ES-I3 (cell line): ENCODE results near the gene VAPB.
"Not testable (repeated sequence)": the region's sequence is repeated elsewhere in the genome, so short reads cannot be mapped to it uniquely, and the experiment has no call there.

Experiments
- H3K36me3 ChIP-seq: 2 replicates; pipeline ENCODE4 v1.6.1; 2013; ENCODE audit warnings: mild to moderate bottlenecking, low read length, control low read depth, moderate library complexity; ENCODE audit not compliant: insufficient read depth
- H3K4me1 ChIP-seq: 2 replicates; pipeline ENCODE4 v1.6.1; 2013; ENCODE audit warnings: mild to moderate bottlenecking, control low read depth, low read length; ENCODE audit not compliant: insufficient read depth
- H3K9ac ChIP-seq: 2 replicates; pipeline ENCODE4 v1.6.1; 2013; ENCODE audit warnings: low read depth, mild to moderate bottlenecking, low read length, moderate library complexity
- H3K9me3 ChIP-seq: 2 replicates; pipeline ENCODE4 v1.6.1; 2013; ENCODE audit warnings: mild to moderate bottlenecking, low read length, moderate library complexity; ENCODE audit not compliant: control insufficient read depth, insufficient read depth

VAPB gene

GRCh38 chr20:58406422-58407001 lies 17.5 kb downstream of the VAPB start:
- no peaks in the 10 kb centered on the region for H3K9me3 ChIP-seq
- peaks cover 13% of the 10 kb centered on the region for H3K4me1 ChIP-seq
- no peak overlapping the region for H3K9ac ChIP-seq
- no peaks in the 10 kb centered on the region for H3K36me3 ChIP-seq

DNA sequence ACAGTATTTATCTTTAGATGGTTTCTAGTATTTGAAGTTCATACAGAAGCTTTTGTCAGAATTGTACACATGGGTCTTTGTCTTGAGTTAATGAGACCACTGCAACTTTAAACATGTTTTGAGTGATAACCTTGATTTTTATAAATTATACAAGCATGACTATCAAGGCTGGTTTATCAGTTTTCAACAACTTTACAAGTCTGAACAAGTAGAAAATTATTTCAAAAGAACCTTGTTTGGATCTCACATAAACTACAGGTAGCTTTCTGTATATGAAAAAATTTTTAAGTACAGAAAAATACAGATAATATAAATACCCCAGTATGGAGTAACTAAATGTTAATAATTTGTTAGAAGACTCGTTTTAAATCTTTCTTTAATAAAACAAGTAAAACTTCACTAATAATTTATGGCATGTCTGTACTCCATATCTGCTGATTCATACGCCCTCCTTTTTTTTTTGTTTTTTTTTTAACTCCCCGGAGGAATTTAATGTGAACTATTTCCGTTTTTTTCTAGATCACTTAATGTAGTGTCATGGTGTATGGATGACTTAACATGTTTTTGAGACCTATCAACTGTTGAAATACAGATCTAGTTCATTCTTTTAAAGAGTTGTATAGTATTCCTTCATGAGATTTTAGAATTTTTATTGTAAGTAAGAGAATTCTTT lies 18.3 kb downstream of the VAPB start:
- Histone ChIP-seq H3K9ac (no peak overlapping the region), H3K4me1 (peaks cover 13% of the 10 kb centered on the region), H3K9me3 (no peaks in the 10 kb centered on the region), H3K36me3 (no peaks in the 10 kb centered on the region)

GRCh38 chr20:58407966-58408557 lies 19.0 kb downstream of the VAPB start:
- H3K9ac ChIP-seq = no peak overlapping the region
- no peaks in the 10 kb centered on the region for H3K36me3 ChIP-seq
- H3K4me1 ChIP-seq = peaks cover 13% of the 10 kb centered on the region; the same call in 1 of the 2 replicates
- no peaks in the 10 kb centered on the region for H3K9me3 ChIP-seq

GRCh38 chr20:58408603-58409246 lies 19.7 kb downstream of the VAPB start:
- Histone ChIP-seq H3K9ac (no peak overlapping the region), H3K36me3 (no peaks in the 10 kb centered on the region), H3K9me3 (no peaks in the 10 kb centered on the region), H3K4me1 (peaks cover 13% of the 10 kb centered on the region; the same call in 1 of the 2 replicates)

GRCh38 chr20:58414216-58414615 lies 25.2 kb downstream of the VAPB start:
- H3K9ac ChIP-seq, H3K9me3 ChIP-seq, H3K36me3 ChIP-seq: not testable (repeated sequence)
- peaks cover 18% of the 10 kb centered on the region; the same call in 1 of the 2 replicates for H3K4me1 ChIP-seq

DNA sequence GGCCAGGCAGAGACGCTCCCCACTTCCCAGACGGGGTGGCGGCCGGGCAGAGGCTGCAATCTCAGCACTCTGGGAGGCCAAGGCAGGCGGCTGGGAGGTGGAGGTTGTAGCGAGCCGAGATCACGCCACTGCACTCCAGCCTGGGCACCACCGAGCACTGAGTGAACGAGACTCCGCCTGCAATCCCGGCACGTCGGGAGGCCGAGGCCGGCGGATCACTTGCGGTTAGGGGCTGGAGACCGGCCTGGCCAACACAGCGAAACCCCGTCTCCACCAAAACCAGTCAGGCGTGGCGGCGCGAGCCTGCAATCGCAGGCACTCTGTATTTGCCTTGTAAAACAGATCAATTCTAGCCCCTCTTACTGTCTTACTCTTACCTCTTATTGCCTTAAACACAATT lies 25.8 kb downstream of the VAPB start:
- H3K36me3 ChIP-seq, H3K9ac ChIP-seq, H3K9me3 ChIP-seq: not testable (repeated sequence)
- peaks cover 14% of the 10 kb centered on the region; the same call in 1 of the 2 replicates for H3K4me1 ChIP-seq

- H3K4me1 ChIP-seq = peaks cover 14% of the 10 kb centered on the region; the same call in 1 of the 2 replicates
Measured at GRCh38 chr20:58416057-58416456, 27.0 kb downstream of the VAPB start.

GRCh38 chr20:58416835-58417234 lies 27.8 kb downstream of the VAPB start:
- Histone ChIP-seq H3K36me3 (no peaks in the 10 kb centered on the region; the same call in none of the 2 replicates), H3K4me1 (peaks cover 17% of the 10 kb centered on the region; the same call in 1 of the 2 replicates), H3K9ac (no peak overlapping the region), H3K9me3 (peaks cover 4% of the 10 kb centered on the region; the same call in 1 of the 2 replicates)

More at GRCh38 chr20:58416057-58416456, 27.0 kb downstream of the VAPB start:
- Histone ChIP-seq H3K9ac (no peak overlapping the region), H3K36me3 (no peaks in the 10 kb centered on the region; the same call in none of the 2 replicates), H3K9me3 (peaks cover 4% of the 10 kb centered on the region; the same call in 1 of the 2 replicates)

DNA sequence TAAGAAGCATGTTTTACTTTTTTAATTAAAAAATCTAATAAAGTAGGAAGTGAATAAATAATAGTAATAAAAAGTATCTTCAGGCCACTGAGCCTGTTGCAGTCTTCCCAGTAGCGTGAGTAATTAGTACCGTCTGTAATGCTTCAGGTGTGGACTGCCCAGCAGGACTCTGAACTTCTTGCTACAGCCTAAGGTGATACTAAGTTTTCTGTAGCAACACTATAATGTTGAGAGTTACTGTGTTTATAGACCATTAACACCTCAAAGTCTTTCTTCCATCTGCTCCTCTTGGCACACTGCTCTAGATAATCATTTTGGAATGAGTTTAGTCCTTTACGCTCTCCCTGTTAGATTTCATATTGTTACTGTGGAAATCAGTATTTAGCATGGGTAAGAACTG lies 28.4 kb downstream of the VAPB start:
- H3K36me3 ChIP-seq = no peaks in the 10 kb centered on the region; the same call in none of the 2 replicates

GRCh38 chr20:58418949-58419748 lies 30.1 kb downstream of the VAPB start:
- H3K9me3 ChIP-seq = peaks cover 4% of the 10 kb centered on the region; the same call in 1 of the 2 replicates
- peaks cover 23% of the 10 kb centered on the region; the same call in 1 of the 2 replicates for H3K4me1 ChIP-seq
- H3K9ac ChIP-seq = no peak overlapping the region
- peaks cover 2% of the 10 kb centered on the region for H3K36me3 ChIP-seq

More for the DNA sequence above, 28.4 kb downstream of the VAPB start:
- peaks cover 20% of the 10 kb centered on the region; the same call in 1 of the 2 replicates for H3K4me1 ChIP-seq
- H3K9ac ChIP-seq = no peak overlapping the region
- H3K9me3 ChIP-seq = peaks cover 4% of the 10 kb centered on the region; the same call in 1 of the 2 replicates

DNA sequence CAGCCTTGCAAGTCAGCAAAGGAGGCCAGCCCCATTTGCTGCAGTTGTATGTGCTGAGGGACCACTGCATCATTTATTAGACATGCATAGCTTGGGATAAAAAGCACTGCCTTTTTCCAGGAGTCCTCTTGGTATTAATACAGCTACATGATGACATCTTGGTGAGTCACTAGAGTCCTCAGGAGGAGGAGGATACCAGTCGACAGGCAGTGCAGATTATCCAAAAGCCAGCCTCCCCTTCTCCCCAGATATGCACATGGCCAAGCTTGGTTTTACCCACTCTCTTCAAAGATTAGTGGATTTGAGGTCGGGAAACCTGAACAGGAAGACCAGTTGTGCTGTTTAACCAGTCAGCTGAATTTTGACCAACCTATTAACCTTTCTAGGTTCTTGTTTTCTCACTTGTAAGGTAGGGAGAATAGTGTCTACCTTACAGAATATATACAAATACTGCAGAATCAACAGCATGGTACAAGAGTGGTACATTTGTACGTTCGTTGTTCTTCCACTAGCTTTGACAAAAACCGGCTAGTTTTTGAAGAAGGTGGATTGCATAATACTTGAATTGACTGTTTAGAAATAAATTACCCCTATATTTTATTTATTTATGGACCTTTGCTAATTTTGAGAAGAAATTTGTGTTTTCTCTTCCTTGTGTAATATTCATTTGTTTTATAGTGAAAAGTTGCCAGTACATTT lies 31.9 kb downstream of the VAPB start:
- Histone ChIP-seq H3K36me3 (peaks cover 2% of the 10 kb centered on the region), H3K4me1 (peaks cover 23% of the 10 kb centered on the region; the same call in 1 of the 2 replicates), H3K9ac (no peak overlapping the region), H3K9me3 (no peaks in the 10 kb centered on the region)

- no peaks in the 10 kb centered on the region for H3K9me3 ChIP-seq
- peaks cover 2% of the 10 kb centered on the region for H3K36me3 ChIP-seq
- H3K9ac ChIP-seq = no peak overlapping the region
- H3K4me1 ChIP-seq = peaks cover 19% of the 10 kb centered on the region; the same call in 1 of the 2 replicates
Measured at GRCh38 chr20:58421497-58421850, 32.4 kb downstream of the VAPB start.

GRCh38 chr20:58424218-58424969 lies 35.4 kb downstream of the VAPB start:
- Histone ChIP-seq H3K4me1 (peaks cover 8% of the 10 kb centered on the region; the same call in 1 of the 2 replicates), H3K9me3 (no peaks in the 10 kb centered on the region), H3K36me3 (peaks cover 5% of the 10 kb centered on the region), H3K9ac (no peak overlapping the region)
